WI38 (cell line): ENCODE measurements around the gene GJD3.

Experiments
- H3K4me3 ChIP-seq: 2 replicates; pipeline ENCODE4 v1.5.1; 2011; ENCODE audit warnings: low read depth, mild to moderate bottlenecking, control low read depth, low read length
- CTCF ChIP-seq: IDR thresholded peaks from 2 replicates; pipeline ENCODE4 v1.5.1; 2012; ENCODE audit warnings: low read depth, mild to moderate bottlenecking, control low read depth, low read length

The GJD3 gene

GRCh38 chr17:40326014-40326831 is 38.3 kb downstream of the GJD3 start:
- TF ChIP-seq CTCF, result no peak
- H3K4me3 ChIP-seq, result no peak overlapping the region

- TF ChIP-seq CTCF, result no peak
- no peak overlapping the region for H3K4me3 ChIP-seq
Observed at GRCh38 chr17:40325156-40326013, 39.2 kb downstream of the GJD3 start.

GRCh38 chr17:40323391-40324381 is 40.9 kb downstream of the GJD3 start:
- H3K4me3 ChIP-seq, result no peak overlapping the region; the same call in 1 of the 2 replicates
- TF ChIP-seq CTCF, result no peak

- no peak for TF ChIP-seq CTCF
- H3K4me3 ChIP-seq, result peak overlapping the region; percentile 51
Observed at GRCh38 chr17:40322358-40323315, 41.9 kb downstream of the GJD3 start.

- peak overlapping the region; percentile 51 for H3K4me3 ChIP-seq
- TF ChIP-seq CTCF, result no peak
Observed at GRCh38 chr17:40321961-40322357, 42.6 kb downstream of the GJD3 start.

GRCh38 chr17:40321524-40321929 is 43.0 kb downstream of the GJD3 start:
- no peak overlapping the region for H3K4me3 ChIP-seq
- no peak for TF ChIP-seq CTCF
